ENCODE measurements around the gene GRAMD4. TPM values are rescaled to one million over a fixed set of nuclear protein-coding genes. Genes with fewer than 3 reads are reported as not detected.

Gene GRAMD4
- total and polyA plus RNA-seq, 7 donors, result 11.3 to 39.3 (median 17.8) TPM

GRCh38 chr22:46659059-46659790 is 39.0 kb downstream of the GRAMD4 start:
- no peak overlapping the region for H3K27ac ChIP-seq
- H3K4me1 ChIP-seq, result peaks cover 16% of the 10 kb centered on the region
- intact Hi-C loops (cut with DNase I), result no loop called here

GRCh38 chr22:46659791-46660186 is 39.6 kb downstream of the GRAMD4 start:
- no peaks in the 10 kb centered on the region for H3K27me3 ChIP-seq (ENCODE audit: insufficient read depth in 3 of 3, low read length in 2 of 3)
- H3K4me1 ChIP-seq, result peaks cover 16% of the 10 kb centered on the region
- no peak for TF ChIP-seq CTCF (IDR thresholded peaks at IDR 0.05)
- intact Hi-C loops (cut with DNase I), result no loop called here
- no peaks in the 10 kb centered on the region for H3K9me3 ChIP-seq
- no peak overlapping the region for H3K4me3 ChIP-seq
- H3K36me3 ChIP-seq (ENCODE audit: insufficient read depth in 1 of 2, low read depth in 1 of 2), result peaks cover 0 to 25% of the 10 kb centered on the region in 2 donors
- 48 to 71% (median 51%) methylated on average over 11 to 12 of the region's 12 CpGs for WGBS, 3 donors
- peak; percentile 38 to 77 (median 56) for ATAC-seq
- H3K27ac ChIP-seq, result peak overlapping the region; percentile 48
- DNase-seq, result no peak

More at GRCh38 chr22:46659059-46659790, 39.0 kb downstream of the GRAMD4 start:
- Histone ChIP-seq H3K27me3 (ENCODE audit: insufficient read depth in 3 of 3, low read length in 2 of 3) (no peaks in the 10 kb centered on the region), H3K36me3 (ENCODE audit: insufficient read depth in 1 of 2, low read depth in 1 of 2) (peaks cover 0 to 20% of the 10 kb centered on the region in 2 donors), H3K4me3 (no peak overlapping the region), H3K9me3 (no peaks in the 10 kb centered on the region)
- WGBS, 3 donors, result 91 to 96% (median 95%) methylated on average over 14 of the region's 14 CpGs
- no peak for ATAC-seq
- TF ChIP-seq CTCF (IDR thresholded peaks at IDR 0.05), result no peak
- DNase-seq, result no peak

GRCh38 chr22:46660604-46661201 is 40.5 kb downstream of the GRAMD4 start:
- DNase-seq (peak in 1 of 2 donors; percentile 55), ATAC-seq (peak; percentile 68 to 73 (median 71))
- peaks cover 16% of the 10 kb centered on the region for H3K4me1 ChIP-seq
- no peak overlapping the region for H3K4me3 ChIP-seq
- H3K27me3 ChIP-seq (ENCODE audit: insufficient read depth in 3 of 3, low read length in 2 of 3), result no peaks in the 10 kb centered on the region
- H3K9me3 ChIP-seq, result no peaks in the 10 kb centered on the region
- peak overlapping the region; percentile 48 for H3K27ac ChIP-seq
- intact Hi-C loops (cut with DNase I), result no loop called here
- TF ChIP-seq CTCF (IDR thresholded peaks at IDR 0.05), result peak; percentile 6
- WGBS, 3 donors, result 39 to 55% (median 46%) methylated on average over 11 of the region's 11 CpGs
- H3K36me3 ChIP-seq (ENCODE audit: insufficient read depth in 1 of 2, low read depth in 1 of 2), result peaks cover 0 to 35% of the 10 kb centered on the region in 2 donors

- no peaks in the 10 kb centered on the region for H3K9me3 ChIP-seq
- H3K4me3 ChIP-seq, result no peak overlapping the region
- 82 to 89% (median 86%) methylated on average over 22 of the region's 22 CpGs for WGBS, 3 donors
- H3K27ac ChIP-seq, result peak overlapping the region; percentile 48
- TF ChIP-seq CTCF (IDR thresholded peaks at IDR 0.05), result no peak
- ATAC-seq (peak; percentile 19 to 54 (median 39)), DNase-seq (no peak)
- intact Hi-C loops (cut with DNase I), result no loop called here
- H3K4me1 ChIP-seq, result peaks cover 16% of the 10 kb centered on the region
- H3K36me3 ChIP-seq (ENCODE audit: insufficient read depth in 1 of 2, low read depth in 1 of 2), result peaks cover 0 to 41% of the 10 kb centered on the region in 2 donors
- H3K27me3 ChIP-seq (ENCODE audit: insufficient read depth in 3 of 3, low read length in 2 of 3), result no peaks in the 10 kb centered on the region
Observed at GRCh38 chr22:46661221-46661851, 41.1 kb downstream of the GRAMD4 start.
